Measurements from ENCODE around the gene ELMO1.

Gene ELMO1

GRCh38 chr7:36855330-36855729, 593.3 kb downstream of the ELMO1 start:
- no peak overlapping the region for H3K4me3 ChIP-seq (ENCODE audit: low read depth, low read length)
- no peak for TF ChIP-seq CTCF (IDR thresholded peaks at IDR 0.05; ENCODE audit: low read depth, low read length)
- TF ChIP-seq, protein P1, sequence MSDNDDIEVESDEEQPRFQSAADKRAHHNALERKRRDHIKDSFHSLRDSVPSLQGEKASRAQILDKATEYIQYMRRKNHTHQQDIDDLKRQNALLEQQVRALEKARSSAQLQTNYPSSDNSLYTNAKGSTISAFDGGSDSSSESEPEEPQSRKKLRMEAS (IDR thresholded peaks at IDR 0.05; ENCODE audit: low read depth, low read length), result no peak
- no peak for TF ChIP-seq POLR2A (IDR thresholded peaks at IDR 0.05; ENCODE audit: extremely low read depth, insufficient read length)
- no peak for TF ChIP-seq MYC (IDR thresholded peaks at IDR 0.05; ENCODE audit: low read depth, low read length)
- no peak for DNase-seq (ENCODE audit: low read depth)

DNA sequence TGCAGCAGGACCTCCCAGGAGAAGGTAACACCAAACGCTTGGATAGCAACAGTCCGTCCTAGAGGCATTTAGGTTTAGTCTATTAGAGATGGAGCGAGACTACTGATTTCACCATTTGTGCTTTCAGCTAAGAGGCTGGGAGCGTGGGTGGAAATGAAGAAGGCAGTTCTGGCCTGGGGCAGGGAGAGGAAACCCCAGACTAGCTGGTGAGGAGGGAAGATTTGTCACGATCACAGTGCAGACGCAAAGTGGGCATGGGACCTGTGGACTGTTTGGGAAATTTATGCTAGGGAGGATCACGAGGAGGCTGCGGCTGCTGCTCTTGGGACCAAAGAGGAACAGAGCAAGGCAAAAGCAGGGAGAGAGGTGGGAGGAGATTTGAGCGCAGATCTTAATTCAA, 594.0 kb downstream of the ELMO1 start:
- TF ChIP-seq CTCF (IDR thresholded peaks at IDR 0.05; ENCODE audit: low read depth, low read length) (no peak), POLR2A (IDR thresholded peaks at IDR 0.05; ENCODE audit: extremely low read depth, insufficient read length) (no peak), MYC (IDR thresholded peaks at IDR 0.05; ENCODE audit: low read depth, low read length) (no peak)
- TF ChIP-seq, protein P1 (IDR thresholded peaks at IDR 0.05; ENCODE audit: low read depth, low read length), result no peak
- DNase-seq (ENCODE audit: low read depth), result no peak
- no peak overlapping the region for H3K4me3 ChIP-seq (ENCODE audit: low read depth, low read length)

- TF ChIP-seq POLR2A (IDR thresholded peaks at IDR 0.05; ENCODE audit: extremely low read depth, insufficient read length) (no peak), MYC (IDR thresholded peaks at IDR 0.05; ENCODE audit: low read depth, low read length) (no peak), CTCF (IDR thresholded peaks at IDR 0.05; ENCODE audit: low read depth, low read length) (no peak)
- TF ChIP-seq, protein P1 (IDR thresholded peaks at IDR 0.05; ENCODE audit: low read depth, low read length), result no peak
- no peak overlapping the region for H3K4me3 ChIP-seq (ENCODE audit: low read depth, low read length)
- no peak for DNase-seq (ENCODE audit: low read depth)
These were observed 595.7 kb downstream of the ELMO1 start for GRCh38 chr7:36852931-36853330.

GRCh38 chr7:36852017-36852416, 596.6 kb downstream of the ELMO1 start:
- no peak overlapping the region for H3K4me3 ChIP-seq (ENCODE audit: low read depth, low read length)
- TF ChIP-seq MYC (IDR thresholded peaks at IDR 0.05; ENCODE audit: low read depth, low read length) (no peak), CTCF (IDR thresholded peaks at IDR 0.05; ENCODE audit: low read depth, low read length) (no peak), POLR2A (IDR thresholded peaks at IDR 0.05; ENCODE audit: extremely low read depth, insufficient read length) (no peak)
- TF ChIP-seq, protein P1 (IDR thresholded peaks at IDR 0.05; ENCODE audit: low read depth, low read length), result no peak
- no peak for DNase-seq (ENCODE audit: low read depth)

DNA sequence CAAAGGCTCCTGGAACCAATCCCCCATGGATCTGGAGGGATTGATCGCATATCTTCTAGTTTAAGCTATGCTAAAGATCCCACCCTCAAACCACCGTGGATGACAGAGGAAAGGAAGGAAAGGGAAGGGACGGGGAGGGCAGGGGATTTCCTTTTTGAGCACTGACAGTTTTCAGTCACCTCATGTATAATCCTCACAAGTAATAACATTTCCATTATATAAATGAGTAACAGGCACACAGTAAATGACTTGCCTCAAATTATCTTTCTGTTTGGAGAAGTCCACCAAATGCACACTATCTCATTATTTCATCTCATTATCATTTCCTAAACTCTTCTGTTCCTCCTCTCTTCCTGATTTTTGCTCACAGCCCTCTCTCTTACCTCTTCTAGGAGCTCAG, 597.3 kb downstream of the ELMO1 start:
- no peak for DNase-seq (ENCODE audit: low read depth)
- no peak for TF ChIP-seq MYC (IDR thresholded peaks at IDR 0.05; ENCODE audit: low read depth, low read length)
- TF ChIP-seq, protein P1 (IDR thresholded peaks at IDR 0.05; ENCODE audit: low read depth, low read length), result no peak
- no peak for TF ChIP-seq POLR2A (IDR thresholded peaks at IDR 0.05; ENCODE audit: extremely low read depth, insufficient read length)
- no peak for TF ChIP-seq CTCF (IDR thresholded peaks at IDR 0.05; ENCODE audit: low read depth, low read length)
- no peak overlapping the region for H3K4me3 ChIP-seq (ENCODE audit: low read depth, low read length)

DNA sequence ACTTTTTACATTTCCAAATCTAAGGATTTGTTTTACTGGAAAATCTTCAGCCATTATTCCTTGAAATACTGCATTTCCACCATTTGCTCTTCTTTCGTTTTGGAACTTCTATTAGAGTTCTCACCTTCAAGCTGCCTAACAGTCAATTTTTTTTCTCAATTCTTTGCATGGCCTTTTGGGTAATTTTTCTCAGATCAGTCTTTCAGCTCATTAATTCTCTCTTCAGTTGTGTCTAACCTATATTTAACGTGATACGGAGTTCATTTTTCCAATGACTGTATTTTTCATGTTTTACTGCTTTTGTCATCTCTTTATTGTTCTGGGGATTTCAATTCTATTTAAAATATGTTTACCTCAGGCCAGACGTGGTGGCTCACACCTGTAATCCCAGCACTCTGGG, 600.7 kb downstream of the ELMO1 start:
- H3K4me3 ChIP-seq (ENCODE audit: low read depth, low read length), result no peak overlapping the region
- TF ChIP-seq CTCF (IDR thresholded peaks at IDR 0.05; ENCODE audit: low read depth, low read length) (no peak), POLR2A (IDR thresholded peaks at IDR 0.05; ENCODE audit: extremely low read depth, insufficient read length) (no peak), MYC (IDR thresholded peaks at IDR 0.05; ENCODE audit: low read depth, low read length) (no peak)
- TF ChIP-seq, protein P1 (IDR thresholded peaks at IDR 0.05; ENCODE audit: low read depth, low read length), result no peak
- no peak for DNase-seq (ENCODE audit: low read depth)

Data from NB4 (cell line).